GM19023 (cell line): ENCODE results near the gene CORO6.
"Not testable (repeated sequence)": the region's sequence is repeated elsewhere in the genome, so short reads cannot be mapped to it uniquely, and the experiment has no call there.

ENCODE experiments used
- ATAC-seq: cut with Tn5 transposase; IDR thresholded peaks from one replicate; pipeline ENCODE4 v1.9.1; 2021; ENCODE audit warnings: mild to moderate bottlenecking, moderate library complexity; ENCODE audit not compliant: unreplicated experiment

The CORO6 gene

GRCh38 chr17:29622337-29623282, at the start of gene CORO6:
TSS of gene CORO6 (minus strand) at chr17:29622912. CDS start at chr17:29621421, 1,491 bp downstream.
- peak; percentile 56 for ATAC-seq

GRCh38 chr17:29671661-29672060, 48.9 kb upstream of the CORO6 start:
- no peak for ATAC-seq

GRCh38 chr17:29669266-29669665, 46.6 kb upstream of the CORO6 start:
- no peak for ATAC-seq

GRCh38 chr17:29667969-29668368, 45.3 kb upstream of the CORO6 start:
- no peak for ATAC-seq

- no peak for ATAC-seq
These were observed 42.7 kb upstream of the CORO6 start for GRCh38 chr17:29665481-29665810.

- no peak for ATAC-seq
These were observed 42.2 kb upstream of the CORO6 start for GRCh38 chr17:29664743-29665480.

- no peak for ATAC-seq
These were observed 40.4 kb upstream of the CORO6 start for GRCh38 chr17:29663155-29663554.

GRCh38 chr17:29661213-29661612, 38.5 kb upstream of the CORO6 start:
- ATAC-seq = no peak

GRCh38 chr17:29659155-29659554, 36.4 kb upstream of the CORO6 start:
- no peak for ATAC-seq

GRCh38 chr17:29655323-29655722, 32.6 kb upstream of the CORO6 start:
- no peak for ATAC-seq

GRCh38 chr17:29653995-29654714, 31.4 kb upstream of the CORO6 start:
- ATAC-seq = no peak

- ATAC-seq = no peak
These were observed 30.3 kb upstream of the CORO6 start for GRCh38 chr17:29652976-29653375.

GRCh38 chr17:29651913-29652312, 29.2 kb upstream of the CORO6 start:
- not testable (repeated sequence) for ATAC-seq

- ATAC-seq = no peak
These were observed 27.7 kb upstream of the CORO6 start for GRCh38 chr17:29650396-29650795.

- ATAC-seq = no peak
These were observed 26.6 kb upstream of the CORO6 start for GRCh38 chr17:29649359-29649758.

- no peak for ATAC-seq
These were observed 25.3 kb upstream of the CORO6 start for GRCh38 chr17:29648005-29648404.

GRCh38 chr17:29645515-29646051, 22.9 kb upstream of the CORO6 start:
- no peak for ATAC-seq

- ATAC-seq = no peak
These were observed 21.1 kb upstream of the CORO6 start for GRCh38 chr17:29643817-29644160.

- ATAC-seq = no peak
These were observed 19.5 kb upstream of the CORO6 start for GRCh38 chr17:29642171-29642611.

- ATAC-seq = no peak
These were observed 18.4 kb upstream of the CORO6 start for GRCh38 chr17:29640981-29641642.

- no peak for ATAC-seq
These were observed 17.7 kb upstream of the CORO6 start for GRCh38 chr17:29640413-29640812.
